ENCODE results near the gene MICAL3. TPM values are rescaled to one million over a fixed set of nuclear protein-coding genes. Genes with fewer than 3 reads are reported as not detected.

Gene MICAL3
- total RNA-seq, 4 donors from 2014 or later, result 23.9 to 49.2 (median 34.5) TPM

DNA sequence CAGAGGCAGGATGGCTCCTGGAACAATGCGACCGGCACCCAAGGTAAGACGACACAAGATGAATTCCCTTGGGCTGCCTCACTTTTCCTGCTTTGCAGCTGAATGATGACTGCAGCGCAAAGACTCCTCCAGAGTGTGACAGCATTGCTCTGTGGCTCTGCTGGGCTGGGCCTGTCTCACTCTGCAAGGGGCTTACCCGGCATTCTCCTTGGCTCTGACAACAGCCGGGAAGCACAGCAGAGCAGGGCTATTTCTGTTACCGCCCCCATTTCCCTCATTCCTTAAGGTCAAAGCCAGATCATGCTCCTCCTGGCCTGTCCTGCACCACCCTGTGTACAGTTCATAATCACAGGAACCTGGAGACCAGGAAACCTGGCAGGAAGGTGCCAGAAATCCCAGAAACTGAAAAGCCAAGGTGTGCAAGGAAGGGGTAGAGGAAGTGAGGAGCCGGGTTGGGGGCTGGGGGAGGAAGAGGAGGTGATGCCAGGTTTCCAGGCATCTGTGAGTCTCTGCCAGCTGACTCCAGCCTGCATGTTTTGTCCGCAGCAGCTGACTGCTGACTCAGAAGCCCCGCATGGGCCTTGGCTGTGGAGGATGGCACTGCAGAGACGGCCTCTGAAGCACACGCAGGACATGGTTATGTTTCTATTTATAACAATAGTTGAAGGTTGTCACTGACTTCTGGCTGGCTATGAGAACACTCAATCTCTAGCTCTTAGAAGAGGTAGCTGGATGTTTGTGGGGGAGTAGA, 113.6 kb downstream of the MICAL3 start:
- ATAC-seq (ENCODE audit: low FRiP score), result peak; percentile 86
- TF ChIP-seq, protein P1, sequence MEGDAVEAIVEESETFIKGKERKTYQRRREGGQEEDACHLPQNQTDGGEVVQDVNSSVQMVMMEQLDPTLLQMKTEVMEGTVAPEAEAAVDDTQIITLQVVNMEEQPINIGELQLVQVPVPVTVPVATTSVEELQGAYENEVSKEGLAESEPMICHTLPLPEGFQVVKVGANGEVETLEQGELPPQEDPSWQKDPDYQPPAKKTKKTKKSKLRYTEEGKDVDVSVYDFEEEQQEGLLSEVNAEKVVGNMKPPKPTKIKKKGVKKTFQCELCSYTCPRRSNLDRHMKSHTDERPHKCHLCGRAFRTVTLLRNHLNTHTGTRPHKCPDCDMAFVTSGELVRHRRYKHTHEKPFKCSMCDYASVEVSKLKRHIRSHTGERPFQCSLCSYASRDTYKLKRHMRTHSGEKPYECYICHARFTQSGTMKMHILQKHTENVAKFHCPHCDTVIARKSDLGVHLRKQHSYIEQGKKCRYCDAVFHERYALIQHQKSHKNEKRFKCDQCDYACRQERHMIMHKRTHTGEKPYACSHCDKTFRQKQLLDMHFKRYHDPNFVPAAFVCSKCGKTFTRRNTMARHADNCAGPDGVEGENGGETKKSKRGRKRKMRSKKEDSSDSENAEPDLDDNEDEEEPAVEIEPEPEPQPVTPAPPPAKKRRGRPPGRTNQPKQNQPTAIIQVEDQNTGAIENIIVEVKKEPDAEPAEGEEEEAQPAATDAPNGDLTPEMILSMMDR (IDR thresholded peaks at IDR 0.05), result no peak
- DNase-seq (ENCODE audit: low spot score), result no peak

DNA sequence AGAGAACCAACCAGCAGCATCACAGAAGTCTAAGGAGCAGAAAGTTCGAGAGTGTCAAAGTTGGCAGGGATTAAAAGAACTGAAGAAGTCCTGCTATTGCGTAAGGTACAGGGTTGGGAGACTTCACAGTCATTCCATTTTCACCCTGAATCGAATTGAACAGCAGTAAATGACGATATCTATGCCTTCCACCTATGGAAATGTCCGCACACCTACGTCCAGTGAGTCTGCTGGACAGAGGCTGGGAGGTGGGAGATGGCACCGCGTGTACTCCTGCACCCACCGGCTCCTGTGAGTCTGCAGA, 116.7 kb downstream of the MICAL3 start:
- DNase-seq (ENCODE audit: low spot score), result no peak
- ATAC-seq (ENCODE audit: low FRiP score), result no peak
- TF ChIP-seq, protein P1 (IDR thresholded peaks at IDR 0.05), result no peak

DNA sequence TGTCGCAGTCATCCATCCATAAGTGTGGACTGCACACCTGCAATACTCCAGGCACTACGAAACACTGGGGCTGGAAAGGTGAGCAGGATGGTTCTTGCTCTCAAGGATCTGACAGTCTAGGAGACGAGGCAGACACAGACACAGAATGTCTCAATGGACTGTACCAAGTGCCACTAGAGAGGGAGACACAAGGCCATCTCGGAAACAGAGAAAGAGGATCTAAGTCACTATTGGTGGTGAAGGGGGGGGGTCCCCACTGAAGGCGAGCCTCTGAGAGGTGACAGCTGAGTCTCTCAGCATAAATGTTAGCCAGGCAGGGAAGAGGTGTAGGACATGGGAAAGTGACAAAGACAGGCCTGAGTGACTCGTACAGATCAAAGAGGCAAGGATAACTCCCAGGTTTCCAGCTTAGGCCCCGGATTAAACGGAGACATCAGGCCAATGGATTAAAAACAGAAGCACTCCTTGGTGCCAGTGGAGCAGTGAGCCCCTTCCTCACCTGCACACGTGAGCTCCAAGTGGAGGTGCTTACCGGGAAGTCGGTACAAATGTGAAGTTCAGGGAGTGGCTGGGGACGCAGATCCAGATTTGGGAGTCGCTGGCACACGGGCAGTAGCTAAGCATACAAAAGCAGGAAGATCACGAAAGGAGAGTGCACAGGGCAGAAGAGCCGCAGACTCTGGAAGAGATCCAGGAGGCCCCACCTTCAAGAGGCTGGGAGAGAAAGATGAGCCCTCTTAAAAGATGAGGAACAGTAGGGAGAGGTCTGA, 117.2 kb downstream of the MICAL3 start:
- DNase-seq (ENCODE audit: low spot score) (no peak), ATAC-seq (ENCODE audit: low FRiP score) (no peak)
- TF ChIP-seq, protein P1 (IDR thresholded peaks at IDR 0.05), result no peak

DNA sequence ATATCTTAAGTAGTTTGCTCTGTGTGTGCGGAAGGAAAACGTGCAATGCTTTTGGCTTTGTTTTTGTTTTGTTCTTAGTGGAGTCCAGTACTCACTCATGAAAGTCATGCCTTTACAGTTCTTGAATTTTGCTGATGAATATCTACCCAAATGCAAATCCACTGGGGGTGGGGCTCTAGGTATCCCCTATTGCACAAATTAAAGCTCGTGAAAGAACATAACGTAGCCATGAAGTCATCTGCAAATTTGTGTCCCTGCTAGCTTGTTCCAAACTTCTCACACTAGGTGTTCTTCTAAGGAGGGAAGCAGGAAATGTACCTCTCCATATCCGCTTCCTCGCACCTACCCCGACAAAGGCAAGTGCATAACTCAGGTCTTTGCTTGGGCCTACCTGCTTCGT, 118.9 kb downstream of the MICAL3 start:
- ATAC-seq (ENCODE audit: low FRiP score) (no peak), DNase-seq (ENCODE audit: low spot score) (no peak)
- TF ChIP-seq, protein P1 (IDR thresholded peaks at IDR 0.05), result no peak

DNA sequence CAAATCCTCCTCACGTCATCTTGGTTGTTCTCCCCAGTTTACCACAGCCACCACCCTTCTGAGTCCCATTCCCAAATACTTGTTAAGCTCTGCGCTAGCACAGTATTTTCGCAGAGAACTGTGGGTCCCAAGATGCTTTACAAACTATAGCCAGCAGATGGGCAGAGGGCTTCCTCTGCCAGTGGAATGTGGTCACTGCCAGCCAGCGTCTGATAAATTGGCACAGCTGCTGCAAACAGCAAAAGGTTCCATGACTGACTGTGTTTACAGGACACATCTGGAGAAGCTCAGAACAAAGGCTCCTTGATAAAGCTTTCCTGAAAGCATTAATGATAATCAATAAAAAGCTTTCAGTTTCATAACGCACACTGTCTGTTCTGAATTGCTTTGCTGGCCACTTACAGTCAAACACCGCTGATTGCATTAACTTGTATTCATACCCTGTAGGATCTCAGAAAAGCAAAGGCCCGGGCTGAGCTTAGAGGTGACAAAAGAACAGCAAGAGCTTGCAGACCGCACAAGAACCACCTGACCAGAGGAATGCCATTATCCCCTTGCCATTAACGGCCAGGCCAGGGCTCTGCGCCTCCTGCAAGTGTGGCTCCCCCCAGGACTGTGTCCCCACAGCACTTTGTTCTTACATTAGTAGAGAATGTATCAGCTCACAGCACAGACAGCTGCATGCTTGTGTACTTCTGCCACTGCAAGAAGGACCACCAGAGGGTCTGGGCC, 120.6 kb downstream of the MICAL3 start:
- ATAC-seq (ENCODE audit: low FRiP score), result no peak
- no peak for DNase-seq (ENCODE audit: low spot score)
- TF ChIP-seq, protein P1 (IDR thresholded peaks at IDR 0.05), result no peak

DNA sequence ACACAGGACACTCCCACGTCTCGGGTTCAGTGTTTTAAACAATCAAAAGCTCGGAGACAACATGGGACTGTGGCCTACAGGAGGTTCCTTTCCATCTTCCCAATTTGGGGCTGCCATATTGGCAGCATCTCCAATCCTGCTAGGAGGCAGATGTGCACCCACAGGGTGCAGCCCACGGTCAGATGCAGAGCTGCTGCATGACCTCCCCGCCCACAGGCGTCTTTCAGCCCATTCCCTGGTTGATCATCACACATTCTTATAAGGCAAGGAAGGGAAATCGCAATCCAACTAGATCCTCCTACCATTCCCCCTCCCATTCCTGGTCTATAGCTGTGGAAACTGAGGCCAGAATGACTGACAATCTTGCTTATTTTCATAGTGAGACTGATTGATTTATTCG, 121.4 kb downstream of the MICAL3 start:
- TF ChIP-seq, protein P1 (IDR thresholded peaks at IDR 0.05), result no peak
- no peak for DNase-seq (ENCODE audit: low spot score)
- no peak for ATAC-seq (ENCODE audit: low FRiP score)
